T1000 (cell line): ENCODE results near the gene TWIST2.

Source experiments
- DNase-seq: peaks from one replicate; lab custom pipeline; 2025; ENCODE audit warnings: mixed read lengths; lab: John Stamatoyannopoulos, UW

The TWIST2 gene

DNA sequence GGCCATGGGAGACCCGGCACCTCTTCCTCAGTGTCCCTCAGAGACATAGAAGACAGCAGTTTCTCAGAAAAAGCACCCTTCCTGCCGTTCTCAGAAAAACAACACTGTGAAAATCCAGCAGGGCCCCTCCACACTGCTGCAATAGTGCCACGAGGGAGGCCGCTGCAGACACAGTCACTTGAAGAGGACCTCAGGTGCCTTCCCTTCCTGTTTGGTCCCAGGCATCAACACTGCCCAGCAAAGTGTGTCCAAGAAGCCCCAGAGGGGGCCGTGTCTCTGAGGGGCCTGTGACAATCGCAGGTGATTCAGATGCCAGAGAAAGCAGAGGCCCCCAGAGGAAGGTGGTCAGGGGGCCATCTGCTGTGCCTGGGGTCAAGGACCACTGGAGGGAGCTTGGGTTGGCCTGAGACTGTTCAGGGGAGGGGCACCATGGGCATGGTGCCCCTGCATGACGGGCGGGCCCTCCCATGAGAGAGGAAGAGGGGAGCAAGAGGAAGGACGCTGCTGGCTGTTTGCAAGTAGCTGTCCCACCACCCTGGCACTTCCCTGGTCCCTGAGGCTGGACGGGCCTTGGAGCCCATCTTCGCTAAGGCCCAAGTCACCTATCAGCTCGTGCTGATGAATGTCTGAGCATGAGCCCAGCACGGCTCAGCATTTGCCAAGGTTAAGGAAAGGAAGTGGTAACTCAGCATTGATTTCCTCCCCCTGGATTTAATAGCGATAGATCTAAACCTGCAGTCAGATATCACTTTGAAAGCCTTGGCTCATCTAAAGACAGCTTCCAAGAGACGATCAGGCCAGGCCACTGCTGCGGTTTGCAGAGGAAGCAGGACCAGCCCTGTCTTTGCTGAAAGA is 9.1 kb downstream of the TWIST2 start:
- DNase-seq = no peak

DNA sequence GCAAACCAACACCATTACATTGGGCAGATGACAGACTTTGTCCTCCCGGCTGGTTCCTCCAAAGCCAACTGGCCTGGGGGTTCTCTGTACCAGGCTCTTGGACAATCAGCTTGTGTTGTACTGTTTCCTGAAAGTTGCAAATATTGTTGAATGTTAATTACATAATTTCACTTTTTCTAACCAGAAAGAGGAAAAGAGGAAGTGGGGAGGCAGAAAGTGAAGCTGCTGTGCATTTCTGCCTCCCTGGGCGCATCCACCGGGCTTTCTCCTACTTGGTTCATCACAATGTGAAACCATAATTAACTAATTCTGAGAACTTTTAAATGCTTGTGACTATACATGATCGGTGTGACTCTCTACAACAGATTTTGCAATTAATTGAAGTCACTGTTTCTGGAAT is 10.1 kb downstream of the TWIST2 start:
- DNase-seq = no peak

DNA sequence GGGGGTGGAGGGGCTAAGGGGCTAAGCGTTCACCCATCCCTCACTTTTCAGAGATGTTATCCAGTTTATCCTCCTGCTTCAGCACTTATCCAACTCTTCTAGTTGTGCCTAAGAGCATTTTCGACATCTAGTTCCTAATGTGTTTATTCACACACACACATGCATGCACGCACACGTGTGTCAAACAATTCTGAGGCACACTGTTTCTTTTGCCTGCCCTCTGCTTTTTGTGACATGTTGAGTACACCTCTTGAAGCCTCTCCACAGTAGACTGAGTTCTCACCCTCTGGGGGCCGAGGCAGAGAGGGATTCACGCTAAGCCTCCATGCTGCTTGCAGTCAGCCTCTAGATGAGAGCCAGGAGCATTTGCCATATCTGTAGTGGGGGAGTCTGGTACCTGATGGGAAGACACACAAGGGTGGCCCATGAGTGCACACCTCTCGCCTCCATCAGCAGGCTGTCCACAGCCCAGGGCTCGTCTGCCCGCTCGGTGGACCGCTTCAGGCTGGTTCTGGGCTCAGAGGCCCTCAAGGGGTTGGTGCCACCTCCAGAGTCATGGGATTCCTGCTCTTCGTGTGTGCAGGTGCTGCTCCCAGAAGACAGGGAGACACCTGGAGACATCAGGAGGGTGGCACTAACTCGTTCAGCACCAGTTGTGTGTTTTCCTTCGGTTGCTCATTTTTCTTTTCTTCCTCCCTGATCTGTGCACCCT is 11.9 kb downstream of the TWIST2 start:
- DNase-seq = no peak

DNA sequence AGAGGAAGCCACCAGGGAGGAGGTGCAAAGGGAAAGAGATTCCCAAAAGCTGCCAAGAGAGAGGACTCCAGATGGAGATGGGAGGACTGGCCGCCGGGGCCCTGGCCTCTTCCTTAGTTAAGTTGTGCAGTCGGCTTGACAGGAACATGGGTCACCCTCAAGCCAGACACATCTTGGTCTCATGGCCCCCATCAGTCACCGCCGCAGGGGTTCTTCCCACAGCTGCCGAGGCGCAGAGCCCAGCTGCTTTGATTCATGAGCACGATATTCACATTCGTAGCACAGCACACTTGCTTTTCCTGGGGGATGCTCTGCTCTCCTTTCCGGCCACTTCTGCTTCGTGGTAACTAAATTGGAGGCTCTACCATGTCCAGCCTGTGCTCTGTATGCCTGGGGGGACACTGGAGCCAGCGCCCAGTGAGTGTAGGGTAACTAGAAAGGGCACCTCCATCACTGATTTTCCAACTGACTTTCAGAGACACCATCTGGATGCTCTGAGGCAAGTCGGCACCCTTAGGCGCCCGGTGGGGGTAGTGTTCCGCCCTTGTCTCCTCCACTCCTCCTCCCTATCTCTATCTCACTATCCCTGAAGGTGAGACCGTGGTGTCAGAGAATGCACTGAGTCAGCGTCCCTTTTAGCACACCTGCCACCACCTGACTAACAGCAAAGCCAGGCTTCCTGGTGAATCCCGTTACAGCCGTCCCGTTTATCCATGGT is 13.3 kb downstream of the TWIST2 start:
- no peak for DNase-seq

DNA sequence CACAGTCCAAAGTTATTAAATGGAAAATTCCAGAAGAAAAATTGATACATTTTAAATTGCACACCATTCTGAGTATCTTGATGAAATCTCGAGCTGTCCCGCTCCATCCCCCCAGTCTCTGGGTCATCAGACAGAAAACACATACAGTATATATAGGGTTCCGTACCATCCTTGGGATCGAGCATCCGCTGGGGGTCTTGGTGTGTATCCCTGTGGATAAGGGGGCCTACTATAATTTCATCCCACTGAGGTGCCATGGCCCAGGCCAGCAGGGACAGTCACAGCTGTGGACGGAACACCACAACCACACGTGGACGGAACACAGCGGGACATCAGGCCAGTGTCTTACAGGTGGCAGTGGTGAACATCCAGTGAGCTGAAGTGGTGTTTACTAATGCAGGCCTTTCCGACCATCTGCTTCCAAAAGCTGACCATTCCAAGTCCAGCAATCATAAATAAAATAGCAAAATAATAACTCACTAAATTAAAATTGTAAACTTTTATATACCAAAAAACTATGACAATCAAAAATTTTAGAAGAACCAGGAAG is 14.0 kb downstream of the TWIST2 start:
- DNase-seq = no peak

DNA sequence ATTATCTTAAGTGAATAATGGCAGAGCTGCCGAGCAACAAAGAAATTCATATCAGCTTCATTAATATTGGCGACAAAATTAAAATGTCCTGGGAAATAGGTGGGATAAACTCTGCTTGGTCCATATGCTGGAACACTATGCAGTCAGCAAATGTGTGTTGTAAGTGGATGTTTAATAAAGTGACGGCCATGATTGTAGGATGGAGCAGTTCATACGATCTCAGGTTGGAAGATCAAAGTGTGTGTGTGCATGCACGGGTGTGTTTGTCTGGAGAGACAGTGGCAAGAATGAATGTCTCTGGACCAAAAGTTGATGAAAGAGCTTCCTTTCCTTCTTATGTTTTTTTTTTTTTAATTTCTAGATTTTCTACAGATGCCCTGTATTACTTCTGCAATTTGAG is 14.8 kb downstream of the TWIST2 start:
- DNase-seq = no peak

DNA sequence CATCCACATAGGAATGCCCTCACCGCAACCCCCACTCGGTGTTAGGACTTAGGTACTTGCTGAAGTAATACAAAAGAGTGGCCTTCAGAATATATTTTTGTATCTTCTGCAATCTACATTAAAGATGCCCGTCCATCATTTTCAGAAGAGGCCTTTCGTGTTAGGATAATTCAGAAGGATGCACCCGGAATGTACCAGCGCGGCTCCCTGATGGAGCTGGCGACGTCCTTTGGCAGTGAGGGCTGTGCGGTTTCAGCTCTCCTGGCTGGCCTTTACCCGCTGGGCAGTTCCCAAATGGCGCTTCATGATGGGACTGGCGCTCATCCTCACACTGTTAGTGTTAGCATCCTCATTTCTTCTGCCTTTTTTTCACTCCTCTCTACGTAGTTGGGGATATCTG is 15.3 kb downstream of the TWIST2 start:
- DNase-seq = no peak

DNA sequence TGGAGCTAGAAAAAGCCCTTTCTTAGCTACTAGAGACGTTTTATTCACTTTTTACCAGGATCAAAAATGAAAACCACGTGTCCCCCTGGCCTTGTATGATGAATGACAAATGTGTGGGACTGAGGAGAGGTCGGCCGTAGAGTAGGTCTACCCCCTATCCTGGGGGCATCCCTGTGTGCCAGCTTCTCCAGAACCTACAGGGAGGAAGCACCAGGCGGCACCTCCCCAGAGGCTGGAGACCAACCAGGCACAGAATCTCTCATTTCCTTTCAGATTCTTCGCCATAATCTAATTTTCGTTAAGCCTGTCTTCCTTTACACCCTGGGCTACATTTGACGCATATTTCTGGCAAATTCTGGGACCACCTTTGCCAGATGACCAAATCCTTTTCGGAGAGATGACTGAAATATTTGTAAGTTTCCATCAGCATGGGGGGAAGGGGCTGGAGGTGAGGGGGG is 15.9 kb downstream of the TWIST2 start:
- DNase-seq = no peak

DNA sequence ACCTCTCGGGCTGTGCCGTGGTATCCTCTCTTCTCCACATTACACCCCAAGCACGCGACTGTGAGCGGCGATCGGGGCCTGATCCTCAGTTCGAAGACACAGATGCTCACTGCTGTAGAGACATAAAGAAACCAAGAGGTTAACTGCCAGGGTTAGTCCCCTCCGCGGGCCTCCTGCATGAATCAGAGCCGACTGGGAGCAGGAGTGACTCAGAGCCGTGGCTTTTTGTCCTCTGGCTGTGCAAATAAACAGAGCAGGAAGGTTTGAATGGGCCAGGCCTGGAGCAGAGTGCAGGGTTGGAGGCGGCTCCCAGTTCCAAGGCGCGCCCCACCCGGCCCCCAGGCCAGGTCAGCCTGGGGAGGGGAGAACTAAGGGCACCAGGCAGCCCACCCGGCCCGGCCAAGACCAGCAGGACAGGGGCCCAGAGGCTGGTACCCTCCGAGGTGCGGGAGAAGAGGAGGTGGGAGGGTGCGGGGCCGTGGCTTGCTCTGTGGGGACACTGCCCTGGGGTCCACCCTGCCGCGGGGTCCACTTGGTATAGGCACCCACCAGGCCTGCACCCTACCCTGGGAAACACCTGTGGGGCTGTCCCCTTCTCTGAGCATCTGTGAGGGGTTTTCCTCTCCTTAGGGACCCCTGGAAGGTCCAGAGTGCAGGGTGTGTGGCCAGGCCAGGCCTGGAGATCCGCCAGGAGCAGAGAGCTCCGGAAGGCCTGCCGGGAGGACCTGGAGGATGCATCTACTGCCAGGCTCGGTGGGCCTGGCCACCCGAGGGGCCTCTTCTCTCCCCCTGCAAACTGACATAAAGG is 16.5 kb downstream of the TWIST2 start:
- peak; percentile 87 for DNase-seq

DNA sequence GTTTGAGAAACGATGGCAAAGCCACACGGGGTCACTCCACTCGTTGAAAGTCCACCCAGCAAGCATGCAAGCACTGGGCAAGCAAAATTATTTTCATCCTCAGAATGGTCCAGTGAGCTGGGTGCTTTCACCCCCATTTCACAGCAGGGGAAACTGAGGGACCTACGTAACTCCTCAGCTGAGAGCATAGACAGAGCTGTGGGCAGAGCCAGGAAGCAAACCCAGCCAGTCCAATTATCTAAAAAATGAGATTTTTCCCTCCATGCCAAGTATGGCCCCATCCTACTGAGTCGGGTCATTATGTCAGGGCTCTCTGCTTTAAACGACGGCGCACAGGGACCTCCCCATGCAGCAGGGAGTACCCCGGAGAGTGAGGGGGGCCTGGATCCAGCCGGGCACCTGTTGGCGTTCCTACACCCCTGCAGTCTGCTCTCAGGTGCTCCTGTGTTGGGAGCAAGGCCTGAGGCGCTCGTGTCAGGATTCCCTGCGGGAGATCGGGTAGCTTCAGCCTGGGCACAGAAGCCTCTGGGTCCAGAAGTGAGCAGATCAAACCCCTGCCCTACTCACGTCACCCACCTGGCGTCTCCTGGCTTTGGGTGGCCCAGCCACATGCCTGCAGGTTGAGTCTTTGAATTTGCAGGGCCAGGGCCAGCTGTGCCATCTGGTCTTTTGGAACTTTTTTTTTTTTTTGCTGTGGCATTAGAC is 17.3 kb downstream of the TWIST2 start:
- no peak for DNase-seq

DNA sequence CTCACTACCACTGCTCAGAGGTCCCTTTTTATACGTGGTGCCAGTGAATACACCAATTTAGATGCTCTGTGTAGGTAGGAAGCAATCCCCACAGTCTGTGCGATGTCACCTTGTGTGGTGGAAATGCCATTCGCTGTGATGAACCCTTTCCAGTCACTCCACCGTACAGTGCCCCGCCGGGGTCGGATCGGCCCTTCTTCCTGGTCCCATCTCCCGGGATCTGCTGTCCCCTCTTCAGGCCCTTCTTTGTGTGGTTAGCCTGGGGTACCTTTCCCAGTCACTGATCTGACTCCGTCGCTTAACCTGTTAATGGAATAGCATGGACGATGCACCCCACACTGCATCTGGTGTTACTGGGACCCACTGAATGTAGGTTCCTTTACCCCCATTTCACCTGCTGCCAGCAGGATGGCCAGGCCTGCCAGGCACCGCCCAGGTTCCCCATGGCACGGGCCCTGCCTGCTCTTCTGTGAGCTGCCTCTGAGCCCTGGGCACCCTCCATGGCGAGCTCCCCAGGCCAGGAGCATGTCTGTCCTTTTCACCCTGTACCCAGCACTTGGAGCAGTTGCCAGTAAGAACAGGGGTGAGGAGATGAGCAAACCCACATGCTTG is 18.0 kb downstream of the TWIST2 start:
- no peak for DNase-seq

DNA sequence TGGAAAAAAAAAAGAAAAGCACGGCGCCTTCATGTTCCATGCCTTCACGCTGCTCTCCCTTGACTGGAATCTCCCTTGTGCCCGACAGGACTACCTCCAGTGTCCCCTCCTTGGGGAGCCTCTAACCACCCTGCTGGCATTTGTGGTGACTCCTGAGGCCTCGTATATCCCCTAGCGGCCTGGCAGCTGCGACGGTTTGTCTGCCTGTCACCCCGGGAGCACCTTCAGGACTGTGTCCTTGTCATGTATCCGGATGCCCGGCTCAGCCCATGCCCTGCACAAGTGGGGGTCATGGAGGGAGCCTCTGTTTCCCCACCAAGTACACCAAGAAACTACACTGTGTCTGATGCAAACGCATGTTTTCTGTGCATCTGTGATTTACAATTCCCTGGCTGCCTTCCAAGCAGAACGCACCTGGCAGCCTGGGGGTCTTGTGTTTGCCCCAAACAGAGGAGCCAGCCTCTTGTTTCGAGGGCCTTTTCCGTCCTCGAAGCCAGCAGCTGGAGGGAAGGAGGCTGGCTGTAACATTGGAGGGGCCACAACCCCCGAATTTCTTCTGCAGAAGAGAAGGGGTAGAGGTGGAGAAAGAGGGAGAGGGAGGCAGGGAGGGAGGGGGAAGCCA is 18.9 kb downstream of the TWIST2 start:
- DNase-seq = no peak

DNA sequence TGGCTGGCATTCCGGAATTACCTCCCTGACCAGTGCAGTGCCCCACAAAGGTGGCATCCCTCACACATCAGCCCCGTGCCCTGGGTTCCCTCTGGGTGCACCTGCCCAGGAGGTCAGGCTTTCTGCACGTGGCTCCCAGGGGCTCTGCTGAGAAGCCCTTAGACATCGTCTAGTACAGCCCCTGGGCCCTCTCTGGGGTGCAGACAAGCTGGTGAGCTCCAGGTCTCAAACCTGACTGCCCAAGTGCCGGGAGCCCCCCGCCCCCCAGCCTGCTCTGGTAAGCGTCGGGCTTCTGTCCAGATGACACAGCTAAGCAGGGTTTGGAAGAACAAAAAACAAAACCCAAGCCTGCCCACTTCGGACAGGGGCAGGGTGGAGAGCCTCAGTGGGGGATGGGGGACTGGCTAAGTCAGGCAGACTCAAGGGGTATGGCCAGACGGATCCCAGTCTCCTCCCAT is 20.2 kb downstream of the TWIST2 start:
- no peak for DNase-seq

DNA sequence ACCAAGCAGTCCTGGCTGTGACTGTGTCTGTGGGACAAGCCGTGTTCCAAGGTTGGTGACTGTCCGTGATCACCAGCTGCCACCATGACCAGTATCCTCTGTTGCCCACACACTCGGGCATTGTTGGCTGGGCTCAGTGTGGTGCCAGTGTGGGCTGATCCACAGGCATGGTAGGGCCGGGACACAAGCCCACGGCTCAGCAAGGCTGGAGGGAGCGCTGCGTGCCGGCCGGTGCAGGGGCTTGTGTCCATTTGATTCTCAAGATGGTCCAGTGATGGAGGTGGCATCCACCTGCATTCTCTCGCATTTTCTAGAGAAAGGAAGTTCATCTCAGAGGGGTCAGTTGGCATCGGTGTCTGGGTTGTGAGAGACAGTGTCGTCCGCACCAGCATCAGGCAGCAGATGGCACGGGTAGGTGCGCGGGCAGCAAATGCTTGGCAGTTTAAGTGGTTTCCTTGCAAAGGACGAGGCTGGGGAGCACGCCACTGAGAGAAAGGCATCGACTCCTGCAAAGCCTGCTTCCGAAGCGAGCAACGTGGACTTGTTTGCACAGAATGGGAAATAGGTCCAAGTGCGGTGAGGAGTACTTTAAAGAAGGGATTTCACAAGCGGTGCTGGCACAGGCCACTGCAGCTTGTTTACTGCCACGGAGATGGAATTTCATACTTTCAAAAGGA is 20.9 kb downstream of the TWIST2 start:
- no peak for DNase-seq

DNA sequence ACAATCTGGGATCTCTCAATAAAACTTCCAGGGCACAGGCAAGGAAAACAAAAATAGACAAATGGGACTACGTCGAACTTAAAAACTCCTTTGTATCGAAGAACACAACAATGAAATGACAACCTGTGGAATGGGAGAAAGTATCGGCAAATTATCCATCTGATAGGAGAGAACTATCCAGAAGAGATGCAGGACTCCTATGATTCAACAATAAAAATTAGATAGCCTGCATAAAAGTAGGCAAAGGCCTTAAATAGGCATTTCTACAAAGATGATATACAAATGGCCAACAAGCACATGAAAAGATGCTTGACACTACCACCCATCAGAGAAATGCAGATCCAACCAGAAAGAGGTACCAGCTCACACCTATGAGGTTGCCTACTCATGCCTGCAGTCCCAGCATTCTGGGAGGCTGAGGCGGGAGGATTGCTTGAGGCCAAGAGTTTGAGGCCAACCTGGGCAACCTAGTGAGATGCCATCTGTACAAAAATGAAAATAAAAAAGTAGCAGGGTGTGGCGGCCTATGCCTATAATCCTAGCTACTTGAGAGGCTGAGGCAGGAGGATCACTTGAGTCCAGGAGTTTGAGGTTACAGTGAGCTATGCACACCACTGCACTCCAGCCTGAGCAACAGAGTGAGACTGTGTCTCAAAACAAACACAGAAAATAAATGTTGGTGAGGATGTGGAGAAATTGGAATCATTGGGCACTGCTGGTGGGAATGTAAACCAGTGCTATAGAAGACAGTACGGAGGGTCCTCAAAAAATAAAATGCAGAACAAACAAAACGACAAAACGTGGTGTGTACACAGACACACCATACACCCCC is 21.6 kb downstream of the TWIST2 start:
- no peak for DNase-seq

DNA sequence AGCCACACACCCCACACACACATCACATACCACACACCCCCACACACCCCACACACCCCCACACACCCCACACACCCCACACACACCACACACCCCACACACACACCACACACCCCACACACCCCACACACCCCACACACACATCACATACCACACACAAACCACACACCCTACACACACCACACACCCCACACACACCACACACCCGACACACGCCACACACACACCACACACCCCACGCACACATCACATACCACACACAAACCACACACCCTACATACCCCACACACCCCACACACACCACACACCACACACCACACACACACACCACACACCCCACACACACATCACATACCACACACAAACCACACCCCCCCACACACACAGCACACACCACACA is 22.4 kb downstream of the TWIST2 start:
- no peak for DNase-seq

DNA sequence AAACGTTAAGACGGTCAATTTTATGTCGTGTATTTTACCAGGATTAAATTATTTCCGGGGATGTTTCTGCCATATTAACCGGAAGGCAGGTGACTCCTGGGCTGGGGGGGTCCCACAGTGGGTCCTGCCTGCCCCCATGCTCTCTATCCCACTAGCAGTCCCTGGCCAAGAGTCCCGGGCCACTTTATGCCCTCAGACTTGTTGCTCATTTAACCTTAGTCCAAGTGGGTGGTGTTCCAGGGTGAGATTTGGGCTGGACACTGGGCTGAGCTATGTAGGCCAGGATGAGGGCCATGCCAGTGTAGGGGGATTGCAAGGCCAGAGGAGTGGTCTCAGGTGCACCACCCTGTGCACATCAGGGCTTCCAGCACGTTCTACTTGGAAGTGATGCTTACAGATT is 24.1 kb downstream of the TWIST2 start:
- no peak for DNase-seq

DNA sequence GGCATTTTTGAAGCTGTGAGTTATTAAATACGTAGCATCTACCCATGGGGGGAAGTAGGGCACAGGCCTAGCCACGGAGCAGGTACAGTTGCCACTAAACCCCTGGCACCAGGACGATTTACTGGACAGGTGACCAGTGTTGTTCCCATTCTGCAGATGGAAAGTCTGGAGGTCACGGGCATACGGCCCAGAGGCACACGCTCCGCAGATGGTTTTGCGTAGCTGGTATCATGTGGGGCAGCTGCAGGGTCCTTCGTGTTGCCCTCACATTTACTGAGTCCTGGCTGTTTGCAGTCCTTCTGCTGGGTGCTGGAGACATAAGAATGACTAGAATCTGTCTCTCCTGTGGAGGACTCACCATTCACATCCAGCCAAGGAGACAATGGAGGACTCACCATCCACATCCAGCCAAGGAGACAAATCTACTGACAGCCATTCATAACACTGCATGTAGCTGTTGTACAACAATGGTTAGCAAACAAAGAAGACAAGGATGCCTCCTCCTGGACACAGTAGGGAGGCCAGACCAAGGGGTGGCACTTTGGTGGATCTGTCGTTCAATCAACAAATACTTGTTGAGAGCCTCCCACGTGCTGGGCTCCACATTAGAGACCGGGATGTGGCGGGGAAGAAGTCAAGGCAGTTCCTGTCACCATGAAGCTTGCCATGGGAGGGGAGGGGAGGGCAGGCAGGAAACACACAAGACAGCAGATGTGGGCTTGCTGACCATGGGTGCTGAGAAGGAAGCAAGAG is 24.9 kb downstream of the TWIST2 start:
- DNase-seq = no peak
